Hepatocyte (in vitro differentiated cells): ENCODE measurements around the gene RPS24.

Experiments used
- CTCF ChIP-seq: fragments of 200-600 bp; sonication (generic); IDR thresholded peaks from 2 replicates; pipeline ENCODE4 v1.5.1; 2016; ENCODE audit warnings: antibody characterized with exemption, mild to moderate bottlenecking; ENCODE audit not compliant: poor library complexity
- EZH2phosphoT487 ChIP-seq: fragments of 200-600 bp; sonication (generic); IDR thresholded peaks from one replicate; pipeline ENCODE4 v1.6.1; 2018; ENCODE audit warnings: antibody characterized with exemption, mild to moderate bottlenecking, low read depth, moderate library complexity; ENCODE audit not compliant: unreplicated experiment, severe bottlenecking

DNA sequence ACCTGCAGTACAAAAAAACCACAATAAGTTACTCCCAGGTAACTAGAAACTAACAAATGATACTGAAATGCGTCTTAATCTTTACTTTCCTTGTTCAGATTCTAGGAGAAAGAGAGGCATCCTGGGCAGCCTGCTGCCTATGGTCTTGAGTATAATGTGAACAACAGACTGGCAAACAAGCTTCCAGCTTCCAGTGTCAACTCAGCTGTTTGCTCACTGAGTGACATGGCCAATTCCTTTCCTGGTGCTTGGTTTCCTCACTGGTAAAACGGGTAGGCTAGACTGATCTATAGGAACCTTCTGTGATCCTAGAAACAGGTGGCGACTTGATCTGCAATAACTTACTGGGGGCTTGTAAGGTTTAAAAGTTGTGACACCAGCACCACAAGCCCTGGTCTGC lies 14.4 kb upstream of the RPS24 start:
- TF ChIP-seq CTCF = no peak
- no peak for TF ChIP-seq EZH2phosphoT487
